H9 (cell line): ENCODE measurements around the gene TSC22D1. TPM values are rescaled to one million over a fixed set of nuclear protein-coding genes. Genes with fewer than 3 reads are reported as not detected.

Source experiments
- DNase-seq: peaks from one replicate; pipeline ENCODE4 v3.0.0-alpha.2; 2017
- H2AFZ ChIP-seq: one replicate; pipeline ENCODE4 v1.6.1; 2013; ENCODE audit warnings: mild to moderate bottlenecking, low read length, control low read depth, moderate library complexity
- H2AK5ac ChIP-seq: 2 replicates; pipeline ENCODE4 v1.6.1; 2013; ENCODE audit warnings: low read length, control low read depth, mixed read lengths; ENCODE audit not compliant: insufficient read length
- H2BK120ac ChIP-seq: one replicate; pipeline ENCODE4 v1.6.1; 2013; ENCODE audit warnings: low read depth, mild to moderate bottlenecking, low read length, control low read depth, inconsistent platforms; ENCODE audit not compliant: poor library complexity, severe bottlenecking
- H2BK12ac ChIP-seq: 2 replicates; pipeline ENCODE4 v1.6.1; 2013; ENCODE audit warnings: low read length, control low read depth, mixed read lengths, low read depth; ENCODE audit not compliant: insufficient read length
- H2BK15ac ChIP-seq: 2 replicates; pipeline ENCODE4 v1.6.1; 2013; ENCODE audit warnings: low read depth, low read length, control low read depth
- H2BK20ac ChIP-seq: one replicate; pipeline ENCODE4 v1.6.1; 2013; ENCODE audit warnings: low read depth, mild to moderate bottlenecking, low read length, control low read depth, inconsistent platforms; ENCODE audit not compliant: poor library complexity, severe bottlenecking
- H2BK5ac ChIP-seq: 2 replicates; pipeline ENCODE4 v1.6.1; 2013; ENCODE audit warnings: low read length, control low read depth, mixed read lengths; ENCODE audit not compliant: insufficient read length
- H3K14ac ChIP-seq: 2 replicates; pipeline ENCODE4 v1.6.1; 2013; ENCODE audit warnings: low read length, control low read depth; ENCODE audit not compliant: insufficient read depth
- H3K18ac ChIP-seq: 2 replicates; pipeline ENCODE4 v1.6.1; 2013; ENCODE audit warnings: low read depth, mild to moderate bottlenecking, mixed read lengths, low read length, control low read depth; ENCODE audit not compliant: insufficient read length
- H3K23ac ChIP-seq: 2 replicates; pipeline ENCODE4 v1.6.1; 2013; ENCODE audit warnings: low read length, control low read depth, mixed read lengths, low read depth; ENCODE audit not compliant: insufficient read length
- H3K23me2 ChIP-seq: 2 replicates; pipeline ENCODE4 v1.6.1; 2013; ENCODE audit warnings: low read depth, mild to moderate bottlenecking, mixed read lengths, low read length, control low read depth; ENCODE audit not compliant: insufficient read length, poor library complexity, severe bottlenecking
- H3K27ac ChIP-seq: 2 replicates; pipeline ENCODE4 v1.5.1; 2013; ENCODE audit warnings: low read length, control low read depth, mixed read lengths, low read depth; ENCODE audit not compliant: insufficient read length
- H3K27me3 ChIP-seq: 2 replicates; pipeline ENCODE4 v1.6.1; 2013; ENCODE audit warnings: low read length, control low read depth, inconsistent platforms; ENCODE audit not compliant: insufficient read depth
- H3K4ac ChIP-seq: 2 replicates; pipeline ENCODE4 v1.6.1; 2013; ENCODE audit warnings: low read depth, mild to moderate bottlenecking, control low read depth, inconsistent platforms, low read length, moderate library complexity
- H3K4me1 ChIP-seq: 2 replicates; pipeline ENCODE4 v1.6.1; 2013; ENCODE audit warnings: low read length, control low read depth, inconsistent platforms; ENCODE audit not compliant: insufficient read depth
- H3K4me2 ChIP-seq: 2 replicates; pipeline ENCODE4 v1.6.1; 2013; ENCODE audit warnings: low read length, control low read depth, mixed read lengths; ENCODE audit not compliant: insufficient read length, insufficient read depth
- H3K56ac ChIP-seq: 2 replicates; pipeline ENCODE4 v1.6.1; 2013; ENCODE audit warnings: low read depth, mild to moderate bottlenecking, mixed read lengths, low read length, control low read depth; ENCODE audit not compliant: insufficient read length
- H3K79me1 ChIP-seq: 2 replicates; pipeline ENCODE4 v1.6.1; 2013; ENCODE audit warnings: low read depth, mild to moderate bottlenecking, moderate library complexity, low read length, control low read depth, inconsistent platforms; ENCODE audit not compliant: insufficient read depth, poor library complexity, severe bottlenecking
- H3K79me2 ChIP-seq: 2 replicates; pipeline ENCODE4 v1.6.1; 2013; ENCODE audit warnings: low read length, control low read depth, inconsistent platforms; ENCODE audit not compliant: insufficient read depth
- H3K9ac ChIP-seq: 2 replicates; pipeline ENCODE4 v1.6.1; 2013; ENCODE audit warnings: low read length, control low read depth, mixed read lengths; ENCODE audit not compliant: insufficient read length; ENCODE audit errors: extremely low read depth
- H3K9me3 ChIP-seq: one replicate; pipeline ENCODE4 v1.6.1; 2013; ENCODE audit warnings: low read depth, low read length, inconsistent platforms; ENCODE audit not compliant: control insufficient read depth
- H3T11ph ChIP-seq: one replicate; pipeline ENCODE4 v1.6.1; 2013; ENCODE audit warnings: mild to moderate bottlenecking, low read length, control low read depth, inconsistent platforms
- H4K20me1 ChIP-seq: one replicate; pipeline ENCODE4 v1.6.1; 2013; ENCODE audit not compliant: control insufficient read depth, insufficient read length, insufficient read depth
- H4K5ac ChIP-seq: 2 replicates; pipeline ENCODE4 v1.6.1; 2013; ENCODE audit warnings: low read depth, mild to moderate bottlenecking, mixed read lengths, low read length, control low read depth; ENCODE audit not compliant: insufficient read length
- H4K8ac ChIP-seq: replicated peaks from 2 replicates; pipeline ENCODE4 v1.6.1; 2013; ENCODE audit warnings: low read length, control low read depth, mixed read lengths, low read depth; ENCODE audit not compliant: insufficient read length
- H4K91ac ChIP-seq: 2 replicates; pipeline ENCODE4 v1.6.1; 2013; ENCODE audit warnings: low read depth, mild to moderate bottlenecking, moderate library complexity, mixed read lengths, low read length, control low read depth; ENCODE audit not compliant: insufficient read length
- H3K27ac Mint-ChIP-seq, 3 experiments: 2 replicates in 2 of 3; 3 replicates in 1 of 3; pipeline ENCODE4 v1.8.0; 2020 to 2021; ENCODE audit warnings: mixed read lengths in 3 of 3, mild to moderate bottlenecking in 1 of 3, moderate library complexity in 1 of 3
- H3K27me3 Mint-ChIP-seq: 2 replicates; pipeline ENCODE4 v1.8.0; 2021; ENCODE audit warnings: low read depth, mild to moderate bottlenecking, moderate library complexity, mixed read lengths
- H3K36me3 Mint-ChIP-seq, 3 experiments: 2 replicates in 2 of 3; 3 replicates in 1 of 3; pipeline ENCODE4 v1.8.0; 2020 to 2021; ENCODE audit warnings: low read depth in 3 of 3, mixed read lengths in 3 of 3; ENCODE audit not compliant: insufficient read depth in 1 of 3
- H3K4me1 Mint-ChIP-seq, 2 experiments: 2 replicates each; pipeline ENCODE4 v1.8.0; 2020; ENCODE audit warnings: mixed read lengths in 2 of 2
- H3K4me3 Mint-ChIP-seq, 2 experiments: 2 replicates in 1 of 2; 3 replicates in 1 of 2; pipeline ENCODE4 v1.8.0; 2020 to 2021; ENCODE audit warnings: mild to moderate bottlenecking in 2 of 2, mixed read lengths in 2 of 2, moderate library complexity in 1 of 2
- H3K9me3 Mint-ChIP-seq, 2 experiments: 2 replicates in 1 of 2; 3 replicates in 1 of 2; pipeline ENCODE4 v1.8.0; 2020; ENCODE audit warnings: mild to moderate bottlenecking in 2 of 2, mixed read lengths in 2 of 2, moderate library complexity in 1 of 2
- WGBS: extraction: QIAGEN DNeasy Blood & Tissue Kit; methylation state at CpG from one replicate; pipeline ENCODE4 v1.1.7; 2013; ENCODE audit warnings: missing lambda C conversion rate, low lambda C conversion rate, mixed read lengths; ENCODE audit not compliant: insufficient read length; ENCODE audit errors: extremely low coverage; 5-methylcytosine and 5-hydroxymethylcytosine counted together
- total RNA-seq: library from RNA; stranded (reverse); gene quantifications from 2 replicates; pipeline ENCODE4 v1.2.1, GENCODE V29; 2021
- TF ChIP-seq, protein P1 (sequence below): fragments of 200-600 bp; sonication (generic); conservative IDR thresholded peaks from 3 replicates; pipeline ENCODE4 v1.8.0; 2021; ENCODE audit warnings: antibody characterized with exemption, mild to moderate bottlenecking

TSC22D1 gene
- total RNA-seq, 1 experiment from 2014 or later = 76.7 TPM

DNA sequence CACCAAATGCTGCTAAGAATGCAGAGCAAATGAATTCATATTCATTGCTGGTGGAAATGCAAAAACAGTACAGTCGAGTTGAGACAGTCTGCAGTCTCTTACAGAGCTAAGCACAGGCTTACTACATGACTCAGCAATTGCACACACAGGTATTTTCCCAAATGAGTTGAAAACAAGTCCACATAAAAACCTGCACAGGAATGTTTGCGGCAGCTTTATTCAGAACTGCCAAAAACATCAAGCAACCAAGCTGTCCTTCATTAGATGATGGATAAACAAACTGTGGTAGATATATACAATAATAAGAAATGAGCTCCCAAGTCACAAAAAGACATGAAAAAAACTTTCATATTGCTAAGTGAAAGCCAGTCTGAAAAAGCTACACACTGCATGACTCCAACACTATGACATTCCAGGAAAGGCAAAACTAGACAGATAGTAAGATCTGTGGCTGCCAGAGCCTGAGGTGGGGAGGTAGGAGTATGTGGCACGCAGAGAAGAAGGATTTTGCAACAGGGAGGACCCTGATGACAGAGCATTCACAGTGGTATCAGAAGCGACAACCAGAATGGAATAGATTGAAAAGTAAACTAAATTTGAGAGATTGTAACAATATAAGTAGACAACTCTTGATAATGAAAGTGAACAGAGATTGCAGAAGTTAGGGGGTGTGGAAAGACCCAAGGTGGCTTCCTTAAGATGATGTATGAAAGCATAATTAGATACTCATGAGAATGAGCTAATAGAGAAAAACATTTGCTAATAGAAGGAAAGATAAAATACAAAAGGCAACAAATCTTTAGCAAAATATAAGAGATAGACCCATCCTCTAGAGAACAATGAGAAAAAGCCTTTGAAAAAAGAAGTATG is 52.7 kb downstream of the TSC22D1 start:
- no peak overlapping the region for H2AK5ac ChIP-seq
- DNase-seq = no peak
- H3K36me3 Mint-ChIP-seq = no peaks in the 10 kb centered on the region
- H3K4ac ChIP-seq = no peak overlapping the region
- H3K4me2 ChIP-seq = no peak overlapping the region
- no peak overlapping the region for H2BK20ac ChIP-seq
- no peaks in the 10 kb centered on the region for H3K9me3 ChIP-seq
- H3K9ac ChIP-seq = no peak overlapping the region
- H2BK12ac ChIP-seq = no peak overlapping the region
- no peak overlapping the region for H3K18ac ChIP-seq
- H3T11ph ChIP-seq = peak overlapping the region; percentile 6
- no peak overlapping the region for H2BK5ac ChIP-seq
- no peak overlapping the region for H2BK15ac ChIP-seq
- no peaks in the 10 kb centered on the region for H3K79me2 ChIP-seq
- no peak overlapping the region for H2BK120ac ChIP-seq
- no peaks in the 10 kb centered on the region for H3K23me2 ChIP-seq
- H2AFZ ChIP-seq = no peak overlapping the region
- H3K4me3 Mint-ChIP-seq = no peak overlapping the region
- H3K79me1 ChIP-seq = no peaks in the 10 kb centered on the region
- no peak overlapping the region for H3K27ac ChIP-seq
- WGBS = no CpG with 5 or more reads among the region's 4 CpGs
- H3K23ac ChIP-seq = no peak overlapping the region
- H3K27me3 Mint-ChIP-seq = no peaks in the 10 kb centered on the region
- TF ChIP-seq, protein P1, sequence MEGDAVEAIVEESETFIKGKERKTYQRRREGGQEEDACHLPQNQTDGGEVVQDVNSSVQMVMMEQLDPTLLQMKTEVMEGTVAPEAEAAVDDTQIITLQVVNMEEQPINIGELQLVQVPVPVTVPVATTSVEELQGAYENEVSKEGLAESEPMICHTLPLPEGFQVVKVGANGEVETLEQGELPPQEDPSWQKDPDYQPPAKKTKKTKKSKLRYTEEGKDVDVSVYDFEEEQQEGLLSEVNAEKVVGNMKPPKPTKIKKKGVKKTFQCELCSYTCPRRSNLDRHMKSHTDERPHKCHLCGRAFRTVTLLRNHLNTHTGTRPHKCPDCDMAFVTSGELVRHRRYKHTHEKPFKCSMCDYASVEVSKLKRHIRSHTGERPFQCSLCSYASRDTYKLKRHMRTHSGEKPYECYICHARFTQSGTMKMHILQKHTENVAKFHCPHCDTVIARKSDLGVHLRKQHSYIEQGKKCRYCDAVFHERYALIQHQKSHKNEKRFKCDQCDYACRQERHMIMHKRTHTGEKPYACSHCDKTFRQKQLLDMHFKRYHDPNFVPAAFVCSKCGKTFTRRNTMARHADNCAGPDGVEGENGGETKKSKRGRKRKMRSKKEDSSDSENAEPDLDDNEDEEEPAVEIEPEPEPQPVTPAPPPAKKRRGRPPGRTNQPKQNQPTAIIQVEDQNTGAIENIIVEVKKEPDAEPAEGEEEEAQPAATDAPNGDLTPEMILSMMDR = no peak
- no peaks in the 10 kb centered on the region for H3K9me3 Mint-ChIP-seq
- H3K4me1 ChIP-seq = peaks cover 3% of the 10 kb centered on the region; the same call in 1 of the 2 replicates
- no peak overlapping the region for H4K8ac ChIP-seq
- no peak overlapping the region for H4K5ac ChIP-seq
- no peak overlapping the region for H4K91ac ChIP-seq
- no peaks in the 10 kb centered on the region for H3K27me3 ChIP-seq
- no peak overlapping the region for H3K14ac ChIP-seq
- no peak overlapping the region for H3K56ac ChIP-seq
- no peak overlapping the region for H3K27ac Mint-ChIP-seq
- H3K4me1 Mint-ChIP-seq = peaks cover 3 to 8% of the 10 kb centered on the region in 2 experiments; a peak in 3 of 4 replicates
- H4K20me1 ChIP-seq = no peaks in the 10 kb centered on the region
